Prostate gland (tissue), 2 donors: ENCODE measurements around the gene POU6F2. TPM values are rescaled to one million over a fixed set of nuclear protein-coding genes. Genes with fewer than 3 reads are reported as not detected.

Experiments
- DNase-seq: peaks from one replicate; pipeline ENCODE4 v3.0.0-alpha.2; 2019; ENCODE audit warnings: low spot score
- H3K27ac ChIP-seq, 2 donors: fragments of 200-600 bp; sonication (generic); 2 replicates each; pipeline ENCODE4 v1.5.1; 2017 to 2019
- H3K27me3 ChIP-seq: fragments of 200-600 bp; sonication (generic); replicated peaks from 2 replicates; pipeline ENCODE4 v1.5.1; 2019; ENCODE audit not compliant: insufficient read depth
- H3K36me3 ChIP-seq, 2 donors: fragments of 200-600 bp; sonication (generic); 1 replicate in 1 of 2; 2 replicates in 1 of 2; pipeline versions ENCODE4 v1.5.1 to v1.8.1; 2017 to 2019
- H3K4me1 ChIP-seq: fragments of 200-600 bp; sonication (generic); replicated peaks from 2 replicates; pipeline ENCODE4 v1.5.1; 2019
- H3K4me3 ChIP-seq, 2 donors: fragments of 200-600 bp; sonication (generic); 2 replicates each; pipeline ENCODE4 v1.5.1; 2017 to 2019
- H3K9me3 ChIP-seq: fragments of 200-600 bp; sonication (generic); 2 replicates; pipeline ENCODE4 v1.5.1; 2017
- POLR2A ChIP-seq: fragments of 450-650 bp; IDR thresholded peaks from one replicate; pipeline ENCODE4 v1.6.1; 2016; ENCODE audit warnings: antibody characterized with exemption, mild to moderate bottlenecking
- POLR2AphosphoS5 ChIP-seq: sonication (generic); formaldehyde crosslinking; IDR thresholded peaks from one replicate; pipeline ENCODE4 v1.6.1; 2017; ENCODE audit warnings: antibody characterized with exemption
- WGBS: methylation state at CpG from one replicate; pipeline ENCODE4 v1.1.5; 2018; 5-methylcytosine and 5-hydroxymethylcytosine counted together
- intact Hi-C: fragments of 100-400 bp; cut with DNase I; formaldehyde crosslinking; loops from one replicate; pipeline ENCODE4 v1.14.2; 2022
- total RNA-seq, 2 donors: library from RNA; depleted of rRNA; stranded (reverse); fragments of >200 nt; gene quantifications; one replicate each; pipeline ENCODE4 v1.1.0, GENCODE V29; 2016
- TF ChIP-seq, protein P1 (sequence below), 4 experiments: fragments of 200-600 bp in 2 of 4; fragments of 450-650 bp in 2 of 4; sonication (generic) in 2 of 4; IDR thresholded peaks; 1 replicate in 3 of 4; 2 replicates in 1 of 4; pipeline ENCODE4 v1.5.1; 2016 to 2019; ENCODE audit warnings: antibody characterized with exemption in 4 of 4, mild to moderate bottlenecking in 2 of 4, moderate library complexity in 2 of 4

Gene POU6F2
- total RNA-seq, 2 donors from 2014 or later, result 2.4 TPM; not detected in 1

DNA sequence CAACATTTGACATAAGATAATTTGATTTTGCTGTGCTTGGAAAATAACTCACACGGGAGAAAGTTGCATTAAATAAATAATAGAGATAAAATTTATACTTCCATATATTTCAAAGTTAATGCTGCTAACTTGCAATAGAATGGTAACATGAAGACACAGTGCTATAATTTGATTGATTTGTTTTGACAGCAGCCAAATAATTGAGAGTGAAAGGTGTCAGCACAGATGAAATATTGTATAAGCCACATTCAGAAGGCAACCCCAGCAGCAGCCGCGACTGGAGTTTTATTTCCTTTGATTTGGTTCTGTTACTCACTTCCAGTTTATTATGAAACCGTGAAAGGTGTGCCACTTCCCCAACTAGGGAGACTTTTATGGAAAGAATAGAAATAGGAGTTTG lies 242.2 kb downstream of the POU6F2 start:
- WGBS, result 73% methylated on average over 4 of the region's 4 CpGs
- no peak for DNase-seq
- H3K27ac ChIP-seq, result no peak overlapping the region
- H3K4me1 ChIP-seq, result no peaks in the 10 kb centered on the region
- no peaks in the 10 kb centered on the region for H3K9me3 ChIP-seq
- TF ChIP-seq, protein P1, sequence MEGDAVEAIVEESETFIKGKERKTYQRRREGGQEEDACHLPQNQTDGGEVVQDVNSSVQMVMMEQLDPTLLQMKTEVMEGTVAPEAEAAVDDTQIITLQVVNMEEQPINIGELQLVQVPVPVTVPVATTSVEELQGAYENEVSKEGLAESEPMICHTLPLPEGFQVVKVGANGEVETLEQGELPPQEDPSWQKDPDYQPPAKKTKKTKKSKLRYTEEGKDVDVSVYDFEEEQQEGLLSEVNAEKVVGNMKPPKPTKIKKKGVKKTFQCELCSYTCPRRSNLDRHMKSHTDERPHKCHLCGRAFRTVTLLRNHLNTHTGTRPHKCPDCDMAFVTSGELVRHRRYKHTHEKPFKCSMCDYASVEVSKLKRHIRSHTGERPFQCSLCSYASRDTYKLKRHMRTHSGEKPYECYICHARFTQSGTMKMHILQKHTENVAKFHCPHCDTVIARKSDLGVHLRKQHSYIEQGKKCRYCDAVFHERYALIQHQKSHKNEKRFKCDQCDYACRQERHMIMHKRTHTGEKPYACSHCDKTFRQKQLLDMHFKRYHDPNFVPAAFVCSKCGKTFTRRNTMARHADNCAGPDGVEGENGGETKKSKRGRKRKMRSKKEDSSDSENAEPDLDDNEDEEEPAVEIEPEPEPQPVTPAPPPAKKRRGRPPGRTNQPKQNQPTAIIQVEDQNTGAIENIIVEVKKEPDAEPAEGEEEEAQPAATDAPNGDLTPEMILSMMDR (IDR thresholded peaks at IDR 0.05), result no peak
- no peak for TF ChIP-seq POLR2A
- TF ChIP-seq POLR2AphosphoS5, result no peak
- intact Hi-C loops, result no loop called here
- H3K4me3 ChIP-seq, result no peak overlapping the region
- no peaks in the 10 kb centered on the region for H3K36me3 ChIP-seq
- no peaks in the 10 kb centered on the region for H3K27me3 ChIP-seq

DNA sequence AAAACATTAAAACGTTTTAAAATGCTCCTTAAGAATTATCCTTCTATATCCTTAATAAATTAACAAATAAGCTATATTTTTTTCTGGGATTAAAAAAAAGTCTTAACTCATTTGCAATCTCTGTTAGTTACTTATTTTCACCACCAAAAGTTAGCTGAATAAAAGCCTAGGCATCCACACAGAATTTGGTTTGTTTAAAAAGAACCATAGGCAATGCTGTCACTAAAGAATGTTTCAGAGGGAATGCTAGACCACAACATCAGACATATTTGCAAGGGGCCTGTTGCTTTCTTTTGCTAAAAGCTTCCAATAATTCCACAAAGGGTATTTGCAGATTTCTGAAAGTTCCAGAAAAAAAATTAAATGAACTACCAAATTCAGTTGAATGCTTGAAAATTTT lies 244.2 kb downstream of the POU6F2 start:
- Histone ChIP-seq H3K4me1 (no peaks in the 10 kb centered on the region), H3K27me3 (no peaks in the 10 kb centered on the region), H3K27ac (no peak overlapping the region), H3K4me3 (no peak overlapping the region), H3K36me3 (no peaks in the 10 kb centered on the region), H3K9me3 (no peaks in the 10 kb centered on the region)
- intact Hi-C loops, result no loop called here
- 77% methylated on average over 1 of the region's 1 CpG for WGBS
- TF ChIP-seq, protein P1 (IDR thresholded peaks at IDR 0.05), result no peak
- TF ChIP-seq POLR2A (no peak), POLR2AphosphoS5 (no peak)
- DNase-seq, result no peak

- Histone ChIP-seq H3K36me3 (no peaks in the 10 kb centered on the region), H3K4me3 (no peak overlapping the region), H3K9me3 (no peaks in the 10 kb centered on the region), H3K27ac (no peak overlapping the region), H3K4me1 (no peaks in the 10 kb centered on the region), H3K27me3 (no peaks in the 10 kb centered on the region)
- 51% methylated on average over 3 of the region's 3 CpGs for WGBS
- intact Hi-C loops, result no loop called here
- DNase-seq, result no peak
- TF ChIP-seq POLR2AphosphoS5 (no peak), POLR2A (no peak)
- TF ChIP-seq, protein P1 (IDR thresholded peaks at IDR 0.05), result no peak
Observed at GRCh38 chr7:39228946-39229345, 251.2 kb downstream of the POU6F2 start.

- WGBS, result 92% methylated on average over 5 of the region's 5 CpGs
- no peaks in the 10 kb centered on the region for H3K27me3 ChIP-seq
Observed at GRCh38 chr7:39233851-39234529, 256.3 kb downstream of the POU6F2 start.

More at GRCh38 chr7:39233851-39234529, 256.3 kb downstream of the POU6F2 start:
- TF ChIP-seq POLR2A (no peak), POLR2AphosphoS5 (no peak)
- TF ChIP-seq, protein P1 (IDR thresholded peaks at IDR 0.05), result no peak
- intact Hi-C loops, result no loop called here
- no peak overlapping the region for H3K4me3 ChIP-seq
- no peaks in the 10 kb centered on the region for H3K4me1 ChIP-seq
- no peak for DNase-seq
- no peaks in the 10 kb centered on the region for H3K36me3 ChIP-seq
- no peak overlapping the region for H3K27ac ChIP-seq
- no peaks in the 10 kb centered on the region for H3K9me3 ChIP-seq
